Kidney capillary endothelial cell (primary cell): ENCODE results near the gene EVA1C.
"Not testable (repeated sequence)": the region's sequence is repeated elsewhere in the genome, so short reads cannot be mapped to it uniquely, and the experiment has no call there.

Experiments
- DNase-seq: peaks from one replicate; pipeline ENCODE4 v3.0.0-alpha.2; 2018; ENCODE audit warnings: low spot score

Gene EVA1C

DNA sequence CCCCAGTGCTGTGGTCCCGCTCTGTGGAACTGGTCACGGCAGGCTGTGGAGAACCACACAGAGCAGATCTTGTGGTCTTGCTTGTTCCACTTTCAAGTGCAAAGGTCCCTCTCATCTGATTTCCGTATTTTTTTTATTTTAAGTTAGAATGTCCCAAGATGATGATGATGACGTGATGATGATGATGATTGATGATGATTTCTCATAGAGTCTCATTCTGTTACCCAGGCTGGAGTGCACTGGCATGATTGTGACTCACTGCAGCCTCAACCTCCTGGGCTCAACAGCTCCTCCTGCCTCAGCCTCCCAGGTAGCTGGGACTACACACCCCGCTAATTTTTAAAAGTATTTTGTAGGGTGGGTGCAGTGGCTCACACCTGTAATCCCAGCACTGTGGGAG, 12.2 kb downstream of the EVA1C start:
- no peak for DNase-seq

DNA sequence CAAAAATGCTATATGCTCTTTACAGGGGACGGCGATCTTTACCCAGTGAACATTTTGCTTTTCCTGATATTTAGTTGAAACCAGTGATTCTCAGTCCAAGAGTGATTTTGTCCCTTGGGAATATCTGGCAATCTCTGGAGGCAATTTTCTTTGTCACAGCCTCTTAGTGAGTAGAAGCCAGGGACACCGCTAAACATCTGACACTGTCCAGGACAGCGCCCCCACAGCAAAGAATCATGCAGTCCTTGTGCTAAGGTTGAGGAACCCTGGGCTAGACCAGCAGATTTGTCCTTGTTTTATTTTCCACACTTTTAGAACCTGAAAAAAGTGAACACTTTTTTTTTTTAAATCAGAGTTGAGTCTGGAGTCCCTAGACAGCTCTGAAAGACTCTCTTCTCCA, 13.1 kb downstream of the EVA1C start:
- DNase-seq: no peak

DNA sequence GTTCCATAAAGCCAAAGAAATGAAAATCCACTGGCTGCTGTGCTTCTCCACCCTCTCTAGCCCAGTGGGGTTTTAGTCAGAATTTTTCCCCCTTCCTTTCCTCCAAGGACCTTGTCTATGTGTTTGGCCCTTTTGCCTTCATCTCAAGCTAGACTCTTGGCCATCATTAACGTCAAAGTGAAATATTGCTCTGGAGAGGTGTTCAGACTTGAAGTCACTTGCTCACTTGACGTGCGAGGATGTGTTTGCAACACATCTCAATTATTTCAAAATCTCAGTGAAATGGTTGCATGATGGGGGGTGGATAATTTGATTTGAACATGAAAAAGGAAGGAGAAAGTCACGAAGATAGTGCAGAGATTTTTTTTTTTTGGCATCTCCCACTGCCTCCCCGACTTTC, 13.6 kb downstream of the EVA1C start:
- no peak for DNase-seq

DNA sequence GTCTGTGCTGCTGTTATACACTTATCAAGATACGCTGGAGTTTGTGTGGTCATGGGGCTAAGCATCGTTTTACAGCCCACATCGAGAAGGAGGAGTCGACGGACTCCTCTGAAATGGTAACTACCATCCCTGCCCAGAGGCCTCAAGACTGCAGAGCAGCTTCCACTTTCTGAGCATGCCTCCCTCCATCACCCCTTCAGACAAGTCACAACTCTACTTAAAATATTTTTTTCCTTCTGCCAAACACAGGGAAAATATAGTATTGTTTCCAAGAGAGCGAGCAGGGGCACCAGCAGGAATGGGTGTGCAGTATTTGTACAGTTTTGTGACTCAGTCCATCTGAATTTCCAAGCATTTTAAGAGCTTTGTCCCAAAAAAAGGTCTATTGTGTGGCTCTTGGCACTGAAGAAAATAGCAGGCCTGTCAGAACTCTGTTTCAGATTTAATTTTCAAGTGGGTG, 14.1 kb downstream of the EVA1C start:
- peak; percentile 39 for DNase-seq

DNA sequence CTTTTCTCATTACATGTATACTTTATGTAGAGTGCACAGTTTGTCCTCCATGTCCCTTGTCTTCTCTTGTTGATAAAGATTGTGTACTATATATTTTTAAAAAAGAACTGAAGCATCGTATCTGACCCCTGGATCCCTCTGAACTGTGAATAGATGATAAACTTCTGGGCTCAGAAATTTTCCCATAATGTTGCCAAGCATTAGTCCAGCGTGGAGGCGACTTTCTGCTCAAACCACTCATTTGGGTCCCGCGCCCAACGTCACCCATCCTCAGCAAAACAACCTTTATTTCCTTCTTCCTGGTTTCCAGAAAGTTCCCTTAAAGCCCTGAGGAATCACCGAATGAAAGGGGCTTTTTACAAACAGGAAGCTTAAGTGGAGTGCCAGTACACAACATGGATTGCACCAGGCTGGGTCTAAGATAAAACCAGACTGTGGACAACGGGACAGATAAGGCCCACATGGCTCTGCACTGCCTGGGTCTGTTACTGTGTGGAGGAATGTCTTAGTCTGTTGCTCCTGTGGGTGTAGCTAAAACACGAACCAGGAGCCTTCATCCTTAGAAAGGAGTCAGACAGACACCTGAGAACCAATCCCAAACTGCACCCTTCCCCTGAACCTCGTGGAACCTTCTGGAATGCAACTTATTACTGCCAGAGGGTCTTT, 15.6 kb downstream of the EVA1C start:
- no peak for DNase-seq

DNA sequence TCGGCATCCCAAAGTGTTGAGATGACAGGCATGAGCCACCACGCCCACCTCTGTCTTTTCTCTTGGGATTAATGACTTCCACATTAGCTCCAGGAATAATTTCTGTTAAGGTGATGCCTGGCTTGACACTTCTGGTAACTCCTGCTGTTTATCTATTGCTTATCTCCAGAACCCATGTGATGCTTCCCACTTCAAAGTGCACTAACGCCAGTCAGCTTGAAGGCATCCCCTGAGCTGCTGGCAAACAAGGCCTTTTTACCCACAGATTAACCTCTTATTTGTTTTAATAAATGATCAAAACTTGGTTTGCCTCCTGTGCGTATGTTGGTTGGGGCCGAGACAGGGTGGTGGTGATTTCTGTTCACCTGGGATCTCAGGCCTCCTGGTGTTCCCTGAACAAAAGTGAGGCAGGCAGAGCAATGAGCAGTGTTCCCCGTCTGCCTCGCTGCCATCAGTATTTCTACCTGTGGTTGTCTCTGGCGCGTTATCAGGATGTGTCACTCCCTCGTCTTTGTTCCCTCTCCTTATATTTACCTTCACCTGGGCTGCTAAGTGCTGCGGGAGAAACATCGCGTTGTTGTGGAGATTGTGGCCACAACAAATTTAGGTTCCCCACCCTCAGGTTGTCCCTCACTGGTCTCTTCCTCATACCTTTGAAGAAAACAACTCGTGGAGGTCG, 20.6 kb downstream of the EVA1C start:
- DNase-seq: not testable (repeated sequence)

- peak; percentile 43 for DNase-seq
These were observed 25.2 kb downstream of the EVA1C start for GRCh38 chr21:32437729-32438128.

DNA sequence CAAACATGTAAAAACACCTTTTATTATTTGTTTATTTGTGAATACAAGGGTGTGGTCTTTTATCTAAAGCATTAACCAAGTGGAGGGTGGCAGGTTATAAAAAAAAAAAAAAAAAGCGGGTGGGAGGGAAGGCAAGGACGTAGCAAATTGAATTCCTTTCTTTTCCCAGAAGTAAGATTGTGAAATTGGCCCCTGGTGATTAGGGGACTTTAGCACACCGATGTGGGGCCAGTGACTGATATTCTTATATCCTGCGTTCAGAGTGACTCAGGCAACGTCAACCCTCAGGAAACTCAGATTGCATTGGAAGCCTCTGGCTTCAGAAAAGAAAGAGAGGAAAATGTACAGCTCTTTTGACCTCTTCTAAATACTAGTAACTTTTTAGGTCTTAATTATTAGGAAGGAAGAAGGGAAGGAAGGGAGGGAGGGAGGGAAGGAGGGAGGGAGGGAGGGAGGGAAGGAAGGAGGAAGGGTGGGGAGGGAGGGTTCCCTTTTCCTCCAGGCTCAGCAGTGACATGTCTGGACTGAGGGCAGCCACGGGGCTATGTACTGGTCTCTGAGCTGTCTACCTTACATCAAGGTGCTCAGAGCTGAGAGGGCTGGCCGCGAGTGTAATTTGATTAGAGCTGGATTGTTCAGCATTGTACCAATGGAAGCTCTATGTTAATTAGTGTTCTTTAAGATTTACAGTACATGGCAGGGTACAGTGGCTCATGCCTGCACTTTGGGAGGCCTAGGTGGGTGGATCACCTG, 30.2 kb downstream of the EVA1C start:
- peak; percentile 74 for DNase-seq

DNA sequence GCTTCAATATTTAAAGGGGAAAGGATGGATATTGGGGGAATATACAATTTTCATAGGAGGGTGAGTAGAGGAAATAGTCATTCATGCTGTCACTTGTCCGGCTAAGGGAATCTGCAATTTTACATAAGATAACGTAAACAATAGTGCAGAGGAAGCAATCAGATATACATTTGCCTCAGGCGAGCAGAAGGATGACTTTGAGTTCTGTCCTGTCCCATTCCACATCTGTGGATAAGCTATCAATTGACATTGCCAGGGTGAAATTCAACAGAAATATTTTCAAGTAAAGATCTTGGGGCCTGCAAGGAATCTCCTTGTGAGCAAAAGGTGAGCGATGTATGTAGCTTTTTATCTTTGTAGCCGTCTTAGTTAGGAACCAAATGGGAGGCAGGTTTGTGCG, 32.6 kb downstream of the EVA1C start:
- DNase-seq: no peak

- DNase-seq: not testable (repeated sequence)
These were observed 33.9 kb downstream of the EVA1C start for GRCh38 chr21:32446440-32446839.

DNA sequence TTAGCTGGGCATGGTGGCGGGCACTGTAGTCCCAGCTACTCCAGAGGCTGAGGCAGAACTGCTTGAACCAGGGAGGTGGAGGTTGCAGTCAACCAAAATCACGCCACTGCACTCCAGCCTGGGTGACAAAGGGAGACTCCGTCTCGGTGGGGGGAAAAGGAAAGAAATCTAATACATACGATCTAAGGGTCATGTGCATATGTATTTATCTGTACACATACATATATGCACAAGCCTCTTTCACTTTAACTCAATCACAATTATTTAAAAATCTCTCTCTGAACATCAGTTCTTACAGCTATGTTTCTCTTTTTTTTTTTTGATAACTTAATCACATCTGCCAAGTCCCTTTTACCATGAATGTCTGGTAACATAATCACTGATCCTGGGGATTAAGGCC, 34.7 kb downstream of the EVA1C start:
- no peak for DNase-seq

GRCh38 chr21:32448803-32449594, 36.5 kb downstream of the EVA1C start:
- DNase-seq: no peak

DNA sequence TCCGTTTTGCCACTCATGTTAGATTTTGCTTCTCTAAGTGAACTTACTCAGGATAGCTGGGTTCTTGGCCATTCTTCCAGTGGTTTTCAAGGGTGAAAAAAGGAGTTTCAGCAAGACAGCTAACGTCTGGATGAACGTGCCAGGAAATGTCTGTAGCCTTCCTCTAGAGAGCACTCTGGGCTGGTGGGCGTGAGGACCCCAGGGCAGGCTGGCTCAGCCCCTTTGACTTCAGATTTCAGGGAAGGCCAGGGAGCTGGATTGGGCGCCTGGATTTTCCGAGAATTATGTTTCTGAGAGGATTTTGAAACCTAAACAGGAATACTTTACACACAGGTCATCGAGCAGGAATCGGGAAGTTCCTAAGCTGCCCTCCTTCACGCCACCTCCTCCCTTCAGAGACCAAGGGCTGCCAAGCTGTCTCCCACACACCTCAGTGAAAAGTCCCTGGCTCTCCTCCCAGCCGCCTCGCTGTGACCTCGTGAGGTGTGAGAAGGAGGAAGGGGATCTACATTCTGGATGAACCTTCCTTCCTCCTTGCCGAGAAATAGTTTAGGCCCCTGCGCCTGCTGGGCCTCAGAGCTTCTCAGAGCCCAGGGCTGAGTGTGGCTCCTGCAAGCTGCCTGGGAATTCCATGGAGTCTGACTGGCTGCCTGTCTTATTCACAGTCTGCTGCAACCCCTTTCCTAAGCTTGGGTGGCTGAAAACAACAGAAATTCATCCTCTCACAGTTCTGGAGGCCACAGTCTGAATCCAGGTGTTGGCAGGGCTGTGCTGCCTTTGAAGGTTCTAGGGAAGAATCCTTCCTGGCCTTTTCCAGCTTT, 38.6 kb downstream of the EVA1C start:
- DNase-seq: not testable (repeated sequence)

DNA sequence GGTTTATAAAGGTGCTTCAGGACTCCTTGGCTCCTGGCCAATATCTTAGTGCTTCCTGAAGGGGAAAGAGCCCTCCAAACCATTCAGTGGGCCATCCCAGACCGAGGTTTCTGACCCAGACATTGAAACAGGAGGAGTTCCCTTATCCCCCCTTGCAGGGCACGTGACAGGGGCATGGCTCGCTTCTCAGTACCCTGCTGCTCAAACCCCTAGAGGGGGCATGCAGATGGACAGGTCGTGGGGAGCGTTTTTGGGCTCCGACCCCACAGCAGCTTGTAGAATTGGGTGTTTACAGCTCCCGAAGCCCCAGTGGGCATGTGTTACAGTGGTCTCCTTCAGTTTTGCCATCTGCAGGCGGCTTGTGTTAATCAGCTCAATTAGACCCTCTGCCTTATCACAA, 39.7 kb downstream of the EVA1C start:
- DNase-seq: not testable (repeated sequence)

GRCh38 chr21:32452641-32453040, 40.1 kb downstream of the EVA1C start:
- DNase-seq: no peak

- DNase-seq: no peak
These were observed 43.0 kb downstream of the EVA1C start for GRCh38 chr21:32455548-32455947.

GRCh38 chr21:32456497-32456918, 44.0 kb downstream of the EVA1C start:
- no peak for DNase-seq

DNA sequence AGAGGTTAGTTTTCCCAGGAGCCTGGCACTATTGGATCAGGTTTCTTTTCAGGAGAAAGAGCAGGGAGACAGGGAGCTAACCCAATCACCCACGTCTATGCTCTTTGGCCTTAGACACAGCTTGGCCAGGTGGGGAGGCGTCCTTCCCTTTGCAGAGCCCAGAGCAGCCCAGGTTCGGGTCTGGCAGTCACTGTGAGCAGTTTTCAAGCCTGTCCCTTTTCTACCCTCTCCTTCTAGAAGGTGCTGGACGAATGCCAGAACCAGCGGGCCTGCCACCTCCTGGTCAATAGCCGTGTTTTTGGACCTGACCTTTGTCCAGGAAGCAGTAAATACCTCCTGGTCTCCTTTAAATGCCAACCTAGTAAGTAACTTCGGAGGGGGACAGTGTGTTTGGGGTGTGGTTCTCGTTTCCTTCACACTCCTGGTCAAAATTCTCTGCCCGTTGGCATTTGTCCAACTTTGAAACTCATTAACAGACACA, 44.9 kb downstream of the EVA1C start:
- DNase-seq: no peak

GRCh38 chr21:32457962-32458361, 45.5 kb downstream of the EVA1C start:
- no peak for DNase-seq

DNA sequence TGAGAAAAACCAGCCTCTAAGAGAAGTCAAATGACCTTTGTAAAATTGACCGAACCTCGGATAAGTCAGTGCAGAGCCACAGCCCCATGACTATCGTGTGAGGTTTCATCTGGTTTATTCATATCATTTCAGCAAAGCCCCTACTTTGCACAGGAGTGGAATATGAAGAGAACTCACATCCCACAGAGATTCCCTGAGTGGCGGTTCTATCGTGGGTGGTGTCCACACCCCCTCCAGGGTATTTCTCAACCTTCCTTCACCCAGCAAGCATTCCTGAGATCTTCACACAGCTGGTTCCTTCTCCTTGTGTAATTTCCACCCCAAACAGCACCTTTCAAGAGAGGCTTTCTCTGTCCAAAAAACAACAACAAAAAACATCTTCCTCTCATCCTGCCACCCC, 47.5 kb downstream of the EVA1C start:
- no peak for DNase-seq

GRCh38 chr21:32461503-32461902, 49.0 kb downstream of the EVA1C start:
- DNase-seq: no peak
